ENCODE data around the gene DENND11.

Gene DENND11

GRCh38 chr7:141722529-141722928 lies 20.6 kb upstream of the DENND11 start:
- H3K4me3 Mint-ChIP-seq, result no peak overlapping the region
- H3K4me1 Mint-ChIP-seq, result no peaks in the 10 kb centered on the region
- no peak for DNase-seq
- H3K36me3 Mint-ChIP-seq (ENCODE audit: low read depth), result no peaks in the 10 kb centered on the region
- H3K27me3 Mint-ChIP-seq (ENCODE audit: low read depth, poor library complexity), result peaks cover 11% of the 10 kb centered on the region
- H3K27ac Mint-ChIP-seq, result no peak overlapping the region
- TF ChIP-seq CTCF (IDR thresholded peaks at IDR 0.05), result no peak
- no peaks in the 10 kb centered on the region for H3K9me3 Mint-ChIP-seq

- H3K4me1 Mint-ChIP-seq, result no peaks in the 10 kb centered on the region
- H3K4me3 Mint-ChIP-seq, result no peak overlapping the region
- no peaks in the 10 kb centered on the region for H3K9me3 Mint-ChIP-seq
- no peak overlapping the region for H3K27ac Mint-ChIP-seq
- no peak for DNase-seq
- no peaks in the 10 kb centered on the region for H3K36me3 Mint-ChIP-seq (ENCODE audit: low read depth)
- H3K27me3 Mint-ChIP-seq (ENCODE audit: low read depth, poor library complexity), result peaks cover 6% of the 10 kb centered on the region
- TF ChIP-seq CTCF (IDR thresholded peaks at IDR 0.05), result no peak
Observed at GRCh38 chr7:141717450-141717849, 15.5 kb upstream of the DENND11 start.

GRCh38 chr7:141715794-141716689 lies 14.1 kb upstream of the DENND11 start:
- Mint-ChIP-seq H3K27ac (no peak overlapping the region), H3K4me3 (no peak overlapping the region), H3K36me3 (ENCODE audit: low read depth) (no peaks in the 10 kb centered on the region), H3K4me1 (no peaks in the 10 kb centered on the region), H3K9me3 (no peaks in the 10 kb centered on the region), H3K27me3 (ENCODE audit: low read depth, poor library complexity) (peaks cover 10% of the 10 kb centered on the region)
- TF ChIP-seq CTCF (IDR thresholded peaks at IDR 0.05), result no peak
- no peak for DNase-seq

GRCh38 chr7:141715018-141715417 lies 13.1 kb upstream of the DENND11 start:
- TF ChIP-seq CTCF (IDR thresholded peaks at IDR 0.05), result no peak
- Mint-ChIP-seq H3K27me3 (ENCODE audit: low read depth, poor library complexity) (peaks cover 4% of the 10 kb centered on the region), H3K36me3 (ENCODE audit: low read depth) (no peaks in the 10 kb centered on the region), H3K9me3 (no peaks in the 10 kb centered on the region), H3K4me3 (no peak overlapping the region), H3K27ac (no peak overlapping the region), H3K4me1 (no peaks in the 10 kb centered on the region)
- DNase-seq, result no peak

GRCh38 chr7:141714571-141714970 lies 12.6 kb upstream of the DENND11 start:
- Mint-ChIP-seq H3K4me3 (no peak overlapping the region), H3K36me3 (ENCODE audit: low read depth) (no peaks in the 10 kb centered on the region), H3K9me3 (no peaks in the 10 kb centered on the region), H3K4me1 (no peaks in the 10 kb centered on the region), H3K27me3 (ENCODE audit: low read depth, poor library complexity) (peaks cover 4% of the 10 kb centered on the region), H3K27ac (no peak overlapping the region)
- no peak for TF ChIP-seq CTCF (IDR thresholded peaks at IDR 0.05)
- no peak for DNase-seq

- Mint-ChIP-seq H3K27me3 (ENCODE audit: low read depth, poor library complexity) (peaks cover 4% of the 10 kb centered on the region), H3K9me3 (no peaks in the 10 kb centered on the region), H3K4me1 (no peaks in the 10 kb centered on the region), H3K27ac (no peak overlapping the region), H3K4me3 (no peak overlapping the region), H3K36me3 (ENCODE audit: low read depth) (no peaks in the 10 kb centered on the region)
- TF ChIP-seq CTCF (IDR thresholded peaks at IDR 0.05), result no peak
- DNase-seq, result no peak
Observed at GRCh38 chr7:141713890-141714289, 11.9 kb upstream of the DENND11 start.
